Bone marrow (tissue), 2 donors: ENCODE data around the gene ERBB4.

Source experiments
- DNase-seq, 2 donors: peaks; one replicate each; lab custom pipeline; 2025; lab: John Stamatoyannopoulos, UW

Gene ERBB4

GRCh38 chr2:211329882-211330281 is 1208.7 kb downstream of the ERBB4 start:
- no peak for DNase-seq

GRCh38 chr2:211329421-211329820 is 1209.2 kb downstream of the ERBB4 start:
- no peak for DNase-seq

DNA sequence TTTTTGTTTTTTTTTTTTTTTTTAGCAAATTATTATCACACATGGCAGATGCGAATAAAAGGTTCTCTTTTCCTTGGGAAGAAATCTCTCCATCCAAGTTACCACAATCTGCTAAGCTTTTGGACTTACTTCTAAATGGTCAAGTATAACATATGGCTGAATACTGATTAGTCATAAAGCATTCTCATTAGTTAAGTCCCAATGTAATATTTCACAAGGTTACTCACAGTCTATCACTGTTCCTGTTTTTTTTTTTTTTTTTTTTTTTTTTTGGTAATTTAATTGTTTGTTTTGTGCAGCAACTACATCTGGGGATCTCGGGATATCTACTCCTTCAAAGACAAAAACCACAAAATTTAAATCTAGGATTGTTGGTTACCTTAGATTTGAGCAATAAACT is 1210.5 kb downstream of the ERBB4 start:
- no peak for DNase-seq
